Left ventricle myocardium inferior (tissue), 1 donor: ENCODE data around the gene EVI2B. TPM values are rescaled to one million over a fixed set of nuclear protein-coding genes. Genes with fewer than 3 reads are reported as not detected.
"Not testable (repeated sequence)": the region's sequence is repeated elsewhere in the genome, so short reads cannot be mapped to it uniquely, and the experiment has no call there.

Experiments
- DNase-seq: peaks from one replicate; pipeline ENCODE4 v3.0.0-alpha.2; 2020
- H3K27ac ChIP-seq: fragments of 200-600 bp; replicated peaks from 2 replicates; pipeline ENCODE4 v1.8.0; 2021
- H3K27me3 ChIP-seq: fragments of 200-600 bp; 2 replicates; pipeline ENCODE4 v1.8.0; 2021; ENCODE audit warnings: low read depth
- H3K36me3 ChIP-seq: fragments of 200-600 bp; 2 replicates; pipeline ENCODE4 v1.8.0; 2021
- H3K4me1 ChIP-seq: fragments of 200-600 bp; 2 replicates; pipeline ENCODE4 v1.8.0; 2021
- H3K4me3 ChIP-seq: fragments of 200-600 bp; 2 replicates; pipeline ENCODE4 v1.8.0; 2021; ENCODE audit warnings: mild to moderate bottlenecking, moderate library complexity
- H3K9me3 ChIP-seq: fragments of 200-600 bp; replicated peaks from 2 replicates; pipeline ENCODE4 v1.8.0; 2021
- CTCF ChIP-seq: fragments of 200-600 bp; IDR thresholded peaks from 2 replicates; pipeline ENCODE4 v1.8.0; 2021; ENCODE audit warnings: antibody characterized with exemption, mild to moderate bottlenecking, borderline replicate concordance
- intact Hi-C: fragments of 100-400 bp; cut with micrococcal nuclease; formaldehyde crosslinking; loops from one replicate; pipeline ENCODE4 v1.11.0; 2022
- total RNA-seq: library from RNA; stranded (reverse); fragmentation: NEBNext Ultra II Directional; extraction: Animal tissue kit (Norgen Biotek cat#: 25700); gene quantifications from one replicate; pipeline ENCODE4 v1.2.1, GENCODE V29; 2021
- donor health status: DM: no; HTN: yes; CAD: no; lungs with severe emphysema.

Gene EVI2B
- total RNA-seq, 1 donor from 2014 or later = 2.7 TPM

DNA sequence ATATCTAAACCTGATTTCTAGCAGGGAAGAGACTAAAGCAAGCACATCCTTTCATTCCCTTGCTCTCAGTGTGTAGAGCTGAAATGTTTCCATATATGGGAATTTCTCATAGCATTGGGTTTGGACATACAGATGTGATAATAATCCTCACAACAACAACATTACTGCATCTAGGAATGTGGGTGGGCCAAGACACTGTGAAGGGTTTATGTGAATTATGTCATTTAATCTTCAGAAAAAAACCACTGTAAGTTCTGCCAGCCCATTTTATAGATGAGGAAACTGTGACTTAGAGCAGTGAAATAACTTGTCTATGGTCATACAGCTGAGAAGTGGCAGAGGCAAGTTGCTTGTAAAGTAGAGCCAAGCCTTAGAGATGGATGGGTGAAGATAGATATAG is 22.0 kb downstream of the EVI2B start:
- no peak overlapping the region for H3K4me3 ChIP-seq
- H3K4me1 ChIP-seq = no peaks in the 10 kb centered on the region
- H3K27ac ChIP-seq = no peak overlapping the region
- TF ChIP-seq CTCF = no peak
- intact Hi-C loops = no loop called here
- no peaks in the 10 kb centered on the region for H3K9me3 ChIP-seq
- H3K27me3 ChIP-seq = no peaks in the 10 kb centered on the region
- DNase-seq = no peak
- H3K36me3 ChIP-seq = peaks cover 19% of the 10 kb centered on the region

DNA sequence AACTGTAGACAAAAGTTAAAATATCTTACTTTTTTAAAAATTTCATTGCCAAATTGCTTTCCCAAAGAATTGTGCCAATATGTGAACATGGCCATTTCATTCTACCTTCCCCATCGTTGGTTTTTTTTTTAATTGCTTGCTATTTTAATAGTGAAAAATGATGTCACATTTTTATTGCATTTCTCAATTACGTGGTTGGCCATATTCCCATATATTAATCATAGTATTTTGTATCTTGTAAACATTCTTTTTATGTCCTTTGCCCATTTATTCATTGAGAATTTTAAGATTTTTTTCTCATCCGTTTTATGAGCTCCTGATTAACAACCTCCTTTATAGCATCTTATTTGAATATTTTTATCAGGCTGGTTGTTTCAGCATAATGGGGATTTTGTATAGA is 24.1 kb downstream of the EVI2B start:
- intact Hi-C loops = no loop called here

DNA sequence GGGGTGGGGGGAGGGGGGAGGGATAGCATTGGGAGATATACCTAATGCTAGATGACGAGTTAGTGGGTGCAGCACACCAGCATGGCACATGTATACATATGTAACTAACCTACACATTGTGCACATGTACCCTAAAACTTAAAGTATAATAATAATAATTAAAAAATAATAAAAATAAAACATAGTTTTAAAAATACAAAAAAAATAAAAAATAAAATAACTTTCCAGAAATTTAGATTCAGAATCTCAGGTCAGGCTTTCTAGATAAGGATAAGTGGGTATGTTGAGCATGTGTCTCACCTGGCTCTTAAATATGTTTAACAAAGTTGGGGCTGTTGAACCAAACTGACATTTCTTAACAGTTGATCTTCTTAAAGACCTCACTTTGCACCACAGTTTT is 25.9 kb downstream of the EVI2B start:
- H3K4me3 ChIP-seq, intact Hi-C loops, H3K27me3 ChIP-seq, H3K9me3 ChIP-seq, H3K4me1 ChIP-seq, DNase-seq, H3K27ac ChIP-seq: not testable (repeated sequence)
- peaks cover 24% of the 10 kb centered on the region for H3K36me3 ChIP-seq

More for the DNA sequence above, 24.1 kb downstream of the EVI2B start:
- Histone ChIP-seq H3K36me3 (peaks cover 21% of the 10 kb centered on the region), H3K4me3 (no peak overlapping the region), H3K4me1 (no peaks in the 10 kb centered on the region), H3K9me3 (no peaks in the 10 kb centered on the region), H3K27me3 (no peaks in the 10 kb centered on the region), H3K27ac (no peak overlapping the region)
- no peak for DNase-seq
- TF ChIP-seq CTCF = no peak

DNA sequence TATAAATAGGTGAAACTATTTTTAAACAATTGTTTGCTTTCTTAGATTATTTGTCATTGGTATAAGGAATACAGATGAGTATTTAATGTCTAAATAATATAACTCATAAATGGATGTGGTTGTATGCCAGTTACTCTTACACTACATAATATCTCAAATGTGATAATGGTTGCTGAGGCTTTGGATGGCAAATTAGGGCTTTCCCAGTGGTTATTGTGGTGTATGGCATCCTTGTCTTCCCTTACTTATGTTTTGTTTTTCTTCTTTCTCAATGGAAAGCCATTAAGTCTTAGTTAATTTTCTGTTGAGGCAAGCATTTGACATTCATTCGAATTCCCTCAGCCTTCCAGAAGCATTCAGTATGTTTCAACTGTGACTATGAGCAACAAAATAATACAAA is 27.3 kb downstream of the EVI2B start:
- Histone ChIP-seq H3K9me3 (no peaks in the 10 kb centered on the region), H3K27ac (no peak overlapping the region), H3K36me3 (peaks cover 28% of the 10 kb centered on the region), H3K27me3 (no peaks in the 10 kb centered on the region), H3K4me1 (no peaks in the 10 kb centered on the region), H3K4me3 (no peak overlapping the region)
- DNase-seq = no peak
- intact Hi-C loops = no loop called here
- TF ChIP-seq CTCF = no peak

- intact Hi-C loops = no loop called here
- Histone ChIP-seq H3K27me3 (no peaks in the 10 kb centered on the region), H3K4me3 (no peak overlapping the region), H3K36me3 (peaks cover 26% of the 10 kb centered on the region), H3K9me3 (no peaks in the 10 kb centered on the region), H3K27ac (no peak overlapping the region), H3K4me1 (no peaks in the 10 kb centered on the region)
- TF ChIP-seq CTCF = no peak
- no peak for DNase-seq
Measured at GRCh38 chr17:31283841-31284240, 30.0 kb downstream of the EVI2B start.

- no peak overlapping the region for H3K4me3 ChIP-seq
- intact Hi-C loops = no loop called here
- TF ChIP-seq CTCF = no peak
- no peak for DNase-seq
- no peaks in the 10 kb centered on the region for H3K9me3 ChIP-seq
- no peaks in the 10 kb centered on the region for H3K4me1 ChIP-seq
- peaks cover 37% of the 10 kb centered on the region for H3K36me3 ChIP-seq
- no peak overlapping the region for H3K27ac ChIP-seq
- no peaks in the 10 kb centered on the region for H3K27me3 ChIP-seq
Measured at GRCh38 chr17:31281061-31281460, 32.8 kb downstream of the EVI2B start.
